Cortex of kidney (tissue), 1 donor: ENCODE measurements around the gene SLC16A3.

Experiments used
- DNase-seq: peaks from one replicate; lab custom pipeline; 2025; lab: John Stamatoyannopoulos, UW

Gene SLC16A3

DNA sequence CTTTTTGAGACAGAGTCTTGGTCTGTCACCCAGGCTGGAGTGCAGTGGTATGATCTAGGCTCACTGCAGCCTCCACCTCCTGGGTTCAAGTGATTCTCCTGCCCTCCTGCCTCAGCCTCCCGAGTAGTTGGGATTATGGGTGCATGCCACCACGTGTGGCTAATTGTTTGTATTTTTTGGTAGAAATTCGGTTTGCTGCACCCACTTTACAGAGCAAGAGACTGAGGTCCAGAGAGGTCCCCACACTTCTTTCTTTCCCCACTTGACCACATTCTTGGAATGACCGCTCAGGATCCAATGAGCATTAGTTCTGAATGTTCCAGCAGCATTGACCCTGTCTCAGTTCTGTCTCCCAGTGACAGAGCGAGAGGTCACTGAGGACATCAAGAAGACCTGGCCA is 5.3 kb upstream of the SLC16A3 start:
- DNase-seq = no peak

DNA sequence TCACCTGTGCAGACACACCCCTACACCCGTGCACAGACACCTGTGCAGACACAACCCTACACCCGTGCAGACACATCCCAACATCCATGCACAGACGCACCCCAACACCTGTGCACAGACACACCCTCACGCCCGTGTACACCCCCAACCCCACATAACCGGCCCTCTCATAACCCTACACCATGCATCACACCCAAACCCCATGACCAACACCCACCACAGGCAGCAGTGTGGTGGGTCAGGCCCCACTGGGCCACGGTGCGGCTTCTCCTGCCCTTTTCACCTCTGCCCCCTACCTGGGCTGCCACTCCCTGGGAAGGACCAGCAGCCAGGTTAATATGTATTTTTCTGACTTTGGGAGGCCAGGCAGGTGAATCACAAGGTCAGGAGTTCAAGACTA is 4.2 kb upstream of the SLC16A3 start:
- no peak for DNase-seq

DNA sequence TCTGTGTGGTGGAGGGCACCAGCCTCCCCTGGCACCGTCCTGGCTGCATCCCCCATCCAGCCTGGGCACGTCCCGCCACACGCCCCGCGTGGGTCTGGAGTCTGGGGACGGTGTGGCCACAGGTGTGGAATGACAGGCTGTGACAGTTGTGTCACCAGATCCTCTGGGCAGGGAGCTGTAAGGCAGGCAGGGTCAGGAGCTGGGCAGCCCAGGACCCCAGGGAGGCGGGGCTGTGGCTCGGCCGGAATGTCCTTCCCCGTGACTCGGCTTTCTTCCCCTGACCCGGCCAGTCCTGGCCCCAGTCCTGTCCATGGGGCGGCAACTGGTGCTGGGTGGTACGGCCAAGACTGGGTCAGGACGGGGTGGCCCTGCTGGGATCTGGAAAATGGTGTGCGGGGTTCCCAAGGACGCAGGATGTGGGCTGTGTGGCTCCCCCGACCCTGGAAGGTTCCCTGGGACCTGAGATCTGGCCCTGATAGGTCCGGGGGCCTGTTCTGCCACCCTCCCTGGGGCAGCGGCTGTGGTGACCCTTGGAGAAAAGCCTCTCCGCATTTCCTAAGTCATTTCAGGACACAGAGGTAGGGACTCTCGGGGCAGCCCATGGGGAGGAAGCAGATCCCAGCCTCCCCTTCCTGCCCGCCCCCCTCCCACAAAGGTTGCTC is 3.3 kb upstream of the SLC16A3 start:
- no peak for DNase-seq

DNA sequence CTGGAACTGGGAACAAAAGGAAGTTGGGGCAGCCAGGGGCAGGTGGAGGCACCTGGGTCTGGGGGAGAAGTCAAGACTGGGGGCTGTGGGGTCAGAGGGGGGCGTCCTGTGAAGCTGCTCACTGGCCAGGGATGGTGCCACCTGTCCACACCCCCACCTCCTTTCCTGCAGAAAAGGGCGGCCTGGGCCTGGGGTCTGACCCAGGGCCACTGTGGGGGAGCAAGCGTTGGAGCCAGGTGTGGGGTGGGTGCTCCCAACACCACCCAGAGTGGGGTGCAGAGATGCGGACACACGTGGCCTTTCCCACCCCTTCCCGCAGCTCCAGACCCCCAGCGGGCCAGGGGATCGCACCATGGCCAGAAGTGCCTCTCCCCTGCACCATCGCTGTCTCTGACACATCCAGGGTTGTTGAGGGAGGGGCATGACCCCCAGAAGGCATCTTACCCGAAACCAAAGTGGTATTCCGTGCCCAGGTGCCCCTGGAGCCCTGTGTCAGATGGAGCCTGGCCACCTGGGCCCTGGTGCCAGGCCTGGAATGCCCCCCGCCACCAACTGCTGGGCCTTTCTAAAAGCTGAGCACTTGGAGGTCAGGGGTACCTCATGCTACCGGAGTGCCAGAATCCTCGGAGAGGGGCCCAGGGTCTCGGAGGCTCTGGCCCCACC is 2.6 kb upstream of the SLC16A3 start:
- no peak for DNase-seq

DNA sequence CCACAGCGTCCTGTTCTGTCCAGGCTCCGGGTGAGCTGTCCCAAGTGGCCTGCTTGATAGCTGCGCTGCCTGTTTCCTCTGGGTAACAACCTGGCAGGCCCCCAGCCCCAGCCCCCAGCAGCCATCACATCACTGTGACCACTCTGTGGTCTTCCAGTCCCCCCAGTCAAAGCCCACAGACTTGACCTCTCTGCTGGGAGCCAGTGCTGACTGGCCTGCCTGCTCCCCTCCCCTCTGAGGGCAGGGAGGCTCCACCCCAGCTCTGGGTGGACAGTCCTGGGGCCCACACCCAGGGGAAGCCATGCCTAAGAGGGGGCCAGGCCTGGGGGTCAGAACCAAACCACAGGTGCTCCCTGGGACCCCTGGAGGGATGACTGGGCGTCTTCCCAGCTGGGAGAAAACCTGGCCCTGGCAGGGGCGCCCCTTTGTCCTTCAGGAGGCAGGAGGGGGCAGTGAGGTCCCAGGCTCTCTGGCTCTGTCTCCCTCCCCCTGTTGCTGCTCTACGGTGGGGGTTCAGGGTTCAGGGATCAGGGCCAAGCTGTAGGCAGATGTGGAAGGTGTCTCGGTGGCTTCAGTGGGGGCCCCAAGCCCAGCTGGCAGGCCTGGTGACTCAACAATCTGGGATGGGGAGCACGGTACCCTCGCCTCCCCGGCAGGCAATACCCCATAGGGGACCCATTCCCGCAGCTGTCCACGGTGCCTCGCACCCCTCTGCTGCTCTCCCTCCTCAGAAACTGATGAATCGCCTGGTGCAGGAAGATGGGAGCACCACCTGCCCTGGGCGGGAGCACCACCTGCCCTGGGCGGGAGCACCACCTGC is 1.8 kb upstream of the SLC16A3 start:
- no peak for DNase-seq

DNA sequence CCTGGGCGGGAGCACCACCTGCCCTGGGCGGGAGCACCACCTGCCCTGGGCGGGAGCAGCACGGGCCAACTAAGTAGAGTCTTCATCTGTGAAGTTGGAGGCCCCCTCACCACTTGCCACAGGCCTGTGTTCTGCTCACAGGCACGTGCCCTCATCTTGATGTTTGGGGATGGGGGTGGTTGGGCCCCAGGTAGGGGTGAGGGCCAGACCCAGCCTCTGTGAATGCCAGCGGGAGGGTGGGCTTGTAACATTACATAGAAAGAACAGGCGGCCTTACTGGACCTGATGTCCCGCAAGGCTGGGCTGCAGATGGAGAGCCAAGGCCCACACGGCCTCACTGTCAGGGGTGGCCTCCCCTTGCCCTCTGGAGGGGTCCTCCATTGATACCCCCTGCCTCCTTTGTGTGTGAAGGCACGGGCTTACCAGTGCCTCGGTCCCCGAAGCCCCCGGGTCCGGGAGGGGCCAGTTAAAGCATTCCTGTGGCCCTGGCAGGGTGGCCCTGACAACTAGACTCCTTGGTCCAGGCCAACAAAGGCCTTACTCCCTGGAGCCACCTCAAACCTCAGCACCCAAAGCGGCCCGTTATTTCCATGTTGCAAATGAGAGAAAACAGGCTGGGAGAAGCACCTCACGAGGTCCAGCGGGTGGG is 1.1 kb upstream of the SLC16A3 start:
- no peak for DNase-seq

DNA sequence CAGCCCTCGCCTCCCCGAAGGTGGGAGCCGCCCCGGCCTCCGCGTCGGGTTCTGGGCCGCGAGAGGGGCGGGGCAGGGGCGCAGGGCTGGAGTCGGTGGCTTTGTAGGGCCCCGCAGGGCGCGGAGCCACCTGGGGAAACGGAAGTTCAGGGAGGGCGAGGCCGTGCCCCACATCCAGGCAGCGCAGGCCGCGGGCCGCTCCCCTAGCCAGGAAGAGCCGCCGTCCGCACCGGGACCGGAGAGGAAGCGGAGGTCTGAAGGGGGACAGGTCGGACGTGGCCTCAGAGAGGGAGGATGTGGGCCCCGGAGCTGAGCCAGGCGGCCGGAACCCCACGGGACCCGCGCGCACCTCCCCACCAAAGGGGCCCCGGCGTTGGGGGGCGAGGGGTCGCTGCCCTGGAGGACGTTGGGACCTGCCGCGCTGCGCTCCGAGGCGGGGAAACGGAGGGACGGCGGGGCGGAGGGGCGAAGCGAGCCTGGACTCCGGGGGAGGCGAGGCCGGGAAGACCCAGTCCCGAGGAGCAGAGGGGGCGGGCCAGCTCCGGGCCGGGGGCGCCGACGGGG is 482 bp upstream of the SLC16A3 start:
- DNase-seq = no peak

DNA sequence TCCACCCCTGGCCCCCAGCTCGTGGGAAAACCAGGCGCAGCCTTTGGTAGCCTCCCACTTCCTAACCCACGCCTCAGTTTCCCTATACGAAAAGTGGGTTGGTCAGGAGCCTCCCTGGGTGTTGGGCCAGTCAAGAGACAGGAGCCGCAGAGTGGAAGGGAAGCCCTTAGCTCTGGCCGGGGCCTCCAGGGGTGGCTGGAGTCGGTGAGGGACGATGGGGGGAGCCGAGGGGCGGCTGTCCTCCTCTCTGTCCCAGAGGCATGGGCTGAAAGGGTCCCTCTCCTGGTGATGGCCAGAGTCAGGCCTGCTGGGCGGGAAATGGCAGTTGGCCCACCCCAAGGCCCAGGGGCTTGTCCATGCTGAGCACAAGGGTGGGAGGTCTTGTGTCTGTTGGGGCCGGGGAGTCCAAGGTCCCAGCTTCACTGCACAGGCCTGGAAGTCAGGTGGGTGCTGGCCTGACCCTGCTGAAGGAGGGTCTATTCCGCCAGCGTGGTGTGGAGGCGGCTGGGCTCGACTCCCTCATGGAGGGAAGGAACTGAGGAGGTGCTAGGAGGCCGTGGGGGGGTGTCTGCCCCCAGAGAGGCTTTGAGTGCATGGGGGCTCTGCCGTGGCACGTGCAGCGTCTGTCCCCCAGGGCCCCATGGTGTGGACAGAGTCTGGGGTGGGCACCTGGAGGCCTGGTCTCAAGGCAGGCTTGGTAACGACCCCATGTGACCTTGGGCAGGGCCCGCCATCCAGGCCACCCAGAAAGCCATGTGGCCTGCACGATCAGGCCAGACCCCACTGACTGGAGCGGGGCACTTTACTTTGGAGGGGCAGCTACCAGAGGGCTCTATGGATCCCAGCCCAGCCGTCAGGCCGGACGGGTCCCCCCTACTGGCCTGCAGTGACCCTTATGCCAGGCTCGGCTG is 1.1 kb downstream of the SLC16A3 start:
- DNase-seq = no peak

DNA sequence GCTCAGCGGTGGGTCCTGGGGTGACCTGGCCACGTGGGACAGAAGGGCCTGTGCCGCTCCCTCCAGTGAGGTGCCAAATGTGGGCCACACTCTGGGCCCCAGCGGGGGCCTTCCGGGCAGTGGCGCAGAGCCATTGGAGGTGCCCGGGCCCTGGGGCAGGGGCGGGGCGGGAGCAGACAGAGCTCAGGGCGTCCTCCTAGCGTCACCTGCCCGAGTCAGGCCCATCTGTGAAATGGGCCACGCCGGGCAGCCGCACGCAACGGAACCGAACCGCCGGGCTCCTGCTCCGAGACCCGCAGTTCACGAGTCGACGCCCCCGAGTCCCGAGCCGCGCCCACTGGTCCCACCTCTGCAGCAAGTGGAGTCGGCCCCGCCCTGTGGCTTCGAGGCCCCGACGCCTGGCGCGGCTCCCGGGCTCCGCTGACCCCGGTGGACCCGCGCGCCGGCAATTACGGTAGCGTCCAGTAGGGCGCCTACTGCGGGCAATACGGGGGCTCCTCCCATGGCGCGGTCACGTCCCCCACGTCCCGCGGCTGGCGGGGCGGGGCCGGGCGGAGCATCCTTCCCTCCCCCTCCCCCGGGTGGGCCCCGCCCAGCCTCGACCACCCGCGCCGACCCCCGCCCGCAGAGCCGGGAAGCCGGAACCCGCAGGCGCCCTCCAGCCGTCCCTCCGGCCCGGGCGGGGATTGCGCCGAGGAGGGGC is 1.9 kb downstream of the SLC16A3 start:
- no peak for DNase-seq

DNA sequence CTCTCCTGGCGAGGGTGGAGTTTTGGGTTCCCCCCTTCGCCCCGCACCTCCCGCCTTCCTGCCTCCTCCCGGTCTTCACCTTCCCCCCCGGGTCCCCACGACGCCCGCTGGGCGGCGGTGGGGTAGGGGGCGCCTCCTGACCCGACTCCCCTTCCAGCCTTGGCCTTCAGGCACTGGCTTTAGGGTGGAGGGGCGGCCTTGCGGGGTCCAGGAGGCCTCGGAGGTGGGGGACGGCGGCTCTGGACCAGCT is 2.4 kb downstream of the SLC16A3 start:
- no peak for DNase-seq

DNA sequence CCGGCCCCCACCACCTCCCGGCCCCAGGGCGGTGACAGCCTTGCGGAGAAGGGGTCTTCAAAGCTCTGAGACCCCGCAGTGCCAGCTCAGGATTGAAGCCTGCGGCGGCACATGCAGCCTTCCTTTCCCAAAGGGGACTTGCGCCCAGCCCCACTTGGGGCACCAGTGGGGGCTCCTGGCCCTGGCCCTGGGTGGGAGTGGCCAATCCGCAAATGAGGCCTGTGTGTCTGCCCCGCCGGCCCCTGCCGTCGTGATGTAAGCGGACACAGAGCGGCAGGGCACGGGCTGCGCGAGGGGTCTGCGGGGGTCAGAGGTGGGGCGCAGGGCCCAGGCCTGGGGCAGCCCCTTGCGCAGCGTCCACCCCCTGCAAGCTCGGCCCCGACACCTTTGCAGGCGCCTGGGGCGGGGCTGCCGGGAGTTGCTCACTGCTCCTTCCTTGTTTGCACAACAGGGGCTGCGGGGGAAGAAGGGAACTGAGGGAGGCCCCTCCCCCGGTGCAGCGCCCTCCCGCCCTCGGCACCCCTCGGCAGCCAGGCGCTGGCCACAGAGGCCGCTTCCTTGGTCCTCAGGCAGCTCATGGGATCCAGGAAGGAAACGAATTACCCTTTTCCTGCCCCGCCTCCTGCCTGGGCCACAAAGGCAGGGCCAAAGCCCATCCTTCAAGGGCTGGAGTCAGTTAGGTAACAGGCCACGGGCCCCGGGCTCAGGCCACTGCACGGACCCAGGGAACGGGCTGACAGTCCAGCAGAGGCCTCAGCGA is 2.9 kb downstream of the SLC16A3 start:
- no peak for DNase-seq

DNA sequence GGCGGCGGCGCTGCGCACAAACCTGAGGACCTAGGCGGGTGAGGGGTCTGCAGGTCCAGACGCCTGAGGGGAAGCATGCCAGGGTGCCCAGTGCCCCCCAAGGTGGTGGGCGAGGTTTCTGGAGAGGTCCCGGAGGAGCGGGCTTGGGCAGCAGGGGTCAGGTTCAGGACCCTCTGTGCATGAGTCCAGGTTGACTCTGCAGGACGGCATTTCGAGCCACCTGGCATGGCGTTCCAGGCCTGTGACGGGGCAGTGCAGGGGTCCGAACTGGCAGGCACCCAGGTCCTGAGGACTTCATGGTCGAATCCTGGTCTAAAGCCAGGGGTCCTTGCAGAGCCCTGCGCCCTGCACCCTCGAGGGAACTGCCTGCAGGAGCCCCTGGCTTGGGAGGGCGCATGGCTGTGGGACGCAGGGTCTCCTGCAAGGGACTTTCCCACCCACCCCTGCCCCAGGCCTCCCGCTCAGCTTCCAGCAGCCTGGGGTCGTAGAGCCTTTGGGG is 3.5 kb downstream of the SLC16A3 start:
- no peak for DNase-seq

DNA sequence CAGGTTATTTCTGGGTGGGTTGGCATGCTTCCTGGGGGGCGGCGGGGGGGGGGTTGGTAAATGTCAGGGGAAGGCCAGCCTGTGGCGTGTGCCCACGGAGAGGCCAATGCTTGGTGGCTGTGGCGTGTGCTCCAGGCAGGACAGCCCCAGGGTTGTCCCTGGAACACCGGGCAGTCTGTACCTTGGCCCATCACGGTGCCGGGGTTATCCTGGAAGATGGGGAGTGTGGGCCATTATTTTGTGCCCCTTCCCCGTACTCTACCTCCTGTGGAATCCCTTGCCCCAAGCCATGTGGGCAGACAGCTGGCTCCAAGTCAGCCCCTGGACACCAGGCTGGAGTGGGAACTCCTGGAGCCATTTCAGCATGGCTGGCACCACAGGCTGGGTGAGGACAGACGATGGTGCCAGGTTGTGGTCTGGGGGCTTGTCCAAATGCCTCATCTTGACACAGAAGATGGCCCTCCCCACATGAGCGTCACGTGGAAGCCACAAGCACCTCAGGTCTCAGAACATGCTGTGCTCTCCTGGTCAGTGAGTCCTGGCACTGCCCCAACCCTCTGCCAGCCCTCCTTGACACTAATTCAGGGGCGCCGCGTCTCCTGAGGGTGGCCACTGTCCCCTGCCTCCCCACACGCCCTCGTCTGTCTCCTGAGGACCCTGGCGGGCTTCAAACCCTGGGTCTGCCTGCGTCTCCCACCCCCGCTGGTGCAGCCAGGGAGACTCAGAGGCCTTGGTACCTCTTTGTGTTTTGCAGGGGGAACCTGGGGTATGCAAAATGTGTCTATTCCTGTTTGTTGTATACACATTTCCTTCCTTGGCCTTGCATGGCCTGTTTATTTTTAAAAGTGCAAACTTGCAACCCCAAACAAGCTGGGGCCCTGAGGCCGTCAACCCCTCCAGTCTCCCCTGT is 4.3 kb downstream of the SLC16A3 start:
- no peak for DNase-seq

DNA sequence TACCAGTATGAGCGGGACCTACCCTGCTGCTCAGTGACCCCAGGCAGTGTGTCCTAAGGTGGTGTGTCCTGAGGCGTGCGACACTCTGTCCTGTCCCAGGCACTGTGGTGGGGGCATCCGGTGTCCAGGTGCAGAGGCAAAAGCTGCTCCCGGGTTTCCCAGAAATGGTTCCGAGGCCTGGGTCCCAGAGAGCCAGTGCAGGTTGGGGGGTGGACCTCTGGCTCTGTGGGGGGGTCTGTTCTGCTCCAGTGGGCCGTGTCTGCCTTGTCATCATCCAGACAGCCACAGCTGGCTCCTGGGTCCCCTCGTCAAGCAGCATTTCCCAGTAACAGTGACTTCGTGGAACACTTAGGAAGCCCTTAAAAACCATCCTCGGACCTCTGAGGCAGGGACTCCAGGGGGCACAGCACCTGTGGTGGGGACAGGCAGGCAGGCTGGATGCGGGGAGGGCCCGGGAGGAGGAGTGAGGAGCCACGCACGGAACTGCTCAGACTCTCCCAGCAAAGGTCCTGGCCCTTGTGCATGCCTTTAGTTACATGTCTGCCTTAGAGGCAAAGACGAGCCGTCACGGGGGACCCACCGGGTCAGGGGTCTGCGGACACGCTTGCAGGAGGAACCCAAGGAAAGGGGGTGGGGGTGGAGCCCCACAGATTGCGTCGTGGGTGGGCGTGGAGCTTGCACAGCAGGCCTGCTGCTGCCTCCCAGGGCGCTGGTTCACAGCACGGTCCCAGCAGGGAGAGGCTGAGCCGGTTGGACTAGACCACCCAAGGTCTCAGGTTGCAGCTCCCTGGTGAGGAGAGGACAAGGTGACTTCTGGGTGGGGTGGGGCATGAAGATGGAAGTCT is 5.6 kb downstream of the SLC16A3 start:
- no peak for DNase-seq

DNA sequence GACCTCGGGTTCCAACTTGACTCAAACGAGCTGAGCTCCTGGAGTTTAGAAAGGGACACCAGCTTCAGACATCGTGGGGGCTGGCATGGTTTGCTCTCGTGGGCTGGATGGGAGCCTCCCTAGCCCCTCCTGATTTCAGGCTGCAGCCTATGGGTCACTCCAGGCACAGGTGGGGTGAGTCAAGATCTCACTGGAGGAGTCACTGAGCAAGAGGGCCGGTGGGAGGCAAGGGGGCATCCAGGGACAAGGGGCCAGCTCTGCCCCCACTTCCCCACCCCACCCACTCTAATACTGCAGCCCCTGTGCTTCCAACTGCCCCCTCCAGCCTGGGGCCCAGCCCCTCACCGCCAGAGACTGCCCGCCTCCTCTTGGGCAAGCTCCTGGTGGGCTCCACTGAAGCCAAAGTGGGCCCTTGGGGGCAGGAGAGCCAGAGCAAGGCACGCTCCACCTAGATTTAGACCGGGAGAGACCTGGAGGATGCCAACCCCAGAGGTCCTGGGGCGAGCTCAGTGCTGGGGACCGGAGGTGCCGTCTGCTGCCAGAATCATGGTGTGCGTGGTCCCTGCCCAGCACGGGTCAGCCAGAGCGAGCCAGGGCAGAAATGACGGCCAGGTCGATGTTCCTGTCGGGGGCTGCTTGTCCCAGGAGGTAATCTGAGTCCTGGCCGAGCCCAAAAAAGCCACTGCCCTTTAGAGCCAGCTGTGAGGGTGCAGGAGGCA is 6.4 kb downstream of the SLC16A3 start:
- DNase-seq = no peak

DNA sequence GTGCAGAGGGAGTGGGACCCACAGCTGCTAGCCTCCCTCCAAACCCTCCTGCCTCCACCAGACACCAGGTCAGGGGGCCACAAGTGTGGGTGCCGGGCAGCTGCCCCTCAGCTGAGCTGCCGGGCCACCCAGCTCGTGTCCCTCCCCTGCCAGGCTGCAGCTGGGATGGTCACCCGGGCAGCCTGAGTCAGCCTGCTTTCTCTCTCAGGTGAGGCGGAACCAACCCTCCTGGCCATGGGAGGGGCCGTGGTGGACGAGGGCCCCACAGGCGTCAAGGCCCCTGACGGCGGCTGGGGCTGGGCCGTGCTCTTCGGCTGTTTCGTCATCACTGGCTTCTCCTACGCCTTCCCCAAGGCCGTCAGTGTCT is 6.9 kb downstream of the SLC16A3 start:
- DNase-seq = no peak
